Spinal cord (tissue), 10 donors: Measurements from ENCODE around the gene WWC2. TPM values are rescaled to one million over a fixed set of nuclear protein-coding genes. Genes with fewer than 3 reads are reported as not detected.

Source experiments
- DNase-seq, 6 donors: peaks; one replicate each; pipeline versions ENCODE4 v3.0.0 to v3.0.0-alpha.2; 2013 to 2015; ENCODE audit warnings: low spot score in 6 of 6, low read depth in 4 of 6
- H3K27ac ChIP-seq: one replicate; pipeline ENCODE4 v1.5.1; 2013; ENCODE audit warnings: low read depth, low read length, control low read depth
- H3K27me3 ChIP-seq: one replicate; pipeline ENCODE4 v1.6.1; 2013; ENCODE audit warnings: low read length; ENCODE audit not compliant: control insufficient read depth, insufficient read depth
- H3K36me3 ChIP-seq: one replicate; pipeline ENCODE4 v1.6.1; 2013; ENCODE audit warnings: low read length; ENCODE audit not compliant: control insufficient read depth, insufficient read depth
- H3K4me1 ChIP-seq: one replicate; pipeline ENCODE4 v1.6.1; 2013; ENCODE audit warnings: low read length; ENCODE audit not compliant: control insufficient read depth, insufficient read depth
- H3K4me3 ChIP-seq: one replicate; pipeline ENCODE4 v1.5.1; 2013; ENCODE audit warnings: low read depth, low read length, control low read depth
- H3K9me3 ChIP-seq: one replicate; pipeline ENCODE4 v1.6.1; 2013; ENCODE audit warnings: low read length; ENCODE audit not compliant: control insufficient read depth, insufficient read depth
- WGBS: methylation state at CpG from one replicate; pipeline ENCODE4 v1.1.5; 2013; ENCODE audit warnings: missing lambda C conversion rate; ENCODE audit not compliant: insufficient coverage; 5-methylcytosine and 5-hydroxymethylcytosine counted together
- polyA plus RNA-seq, 2 donors: library from polyadenylated mRNA; unstranded; fragments of 120-200 nt; gene quantifications; one replicate each; pipeline ENCODE4 v1.2.1, GENCODE V29; 2013; ENCODE audit not compliant: insufficient read length in 2 of 2
- total RNA-seq, 2 donors: library from RNA; depleted of rRNA in 1 of 2; stranded (reverse); fragments of 120-200 nt in 1 of 2; fragments of >200 nt in 1 of 2; gene quantifications; one replicate each; pipeline versions ENCODE4 v1.2.3 to v1.2.4, GENCODE V29; 2013 to 2014
- donor health status: healthy.

The WWC2 gene
- total and polyA plus RNA-seq, 4 donors: 19.0 to 33.4 (median 25.9) TPM

- no peak overlapping the region for H3K4me3 ChIP-seq
- H3K36me3 ChIP-seq: no peaks in the 10 kb centered on the region
- peaks cover 7% of the 10 kb centered on the region for H3K27me3 ChIP-seq
- DNase-seq: peak in 1 of 6 donors; percentile 46
- 42% methylated on average over 4 of the region's 4 CpGs for WGBS
- peaks cover 11% of the 10 kb centered on the region for H3K4me1 ChIP-seq
- no peaks in the 10 kb centered on the region for H3K9me3 ChIP-seq
- H3K27ac ChIP-seq: no peak overlapping the region
These were observed 246.2 kb downstream of the WWC2 start for GRCh38 chr4:183345261-183345660.

GRCh38 chr4:183347146-183347545, 248.1 kb downstream of the WWC2 start:
- 85% methylated on average over 8 of the region's 8 CpGs for WGBS
- no peak for DNase-seq
- no peaks in the 10 kb centered on the region for H3K9me3 ChIP-seq
- no peaks in the 10 kb centered on the region for H3K36me3 ChIP-seq
- peaks cover 11% of the 10 kb centered on the region for H3K4me1 ChIP-seq
- peaks cover 7% of the 10 kb centered on the region for H3K27me3 ChIP-seq
- H3K27ac ChIP-seq: no peak overlapping the region
- no peak overlapping the region for H3K4me3 ChIP-seq

- Histone ChIP-seq H3K9me3 (no peaks in the 10 kb centered on the region), H3K4me1 (peaks cover 7% of the 10 kb centered on the region), H3K27me3 (peaks cover 6% of the 10 kb centered on the region), H3K36me3 (no peaks in the 10 kb centered on the region), H3K4me3 (no peak overlapping the region), H3K27ac (no peak overlapping the region)
- DNase-seq: no peak
- 78% methylated on average over 3 of the region's 4 CpGs for WGBS
These were observed 248.5 kb downstream of the WWC2 start for GRCh38 chr4:183347566-183347965.

- Histone ChIP-seq H3K4me3 (no peak overlapping the region), H3K4me1 (peaks cover 2% of the 10 kb centered on the region), H3K27me3 (peaks cover under 1% of the 10 kb centered on the region), H3K27ac (no peak overlapping the region), H3K9me3 (no peaks in the 10 kb centered on the region), H3K36me3 (no peaks in the 10 kb centered on the region)
- DNase-seq: no peak
- 97% methylated on average over 10 of the region's 12 CpGs for WGBS
These were observed 249.1 kb downstream of the WWC2 start for GRCh38 chr4:183348136-183348535.

- no peaks in the 10 kb centered on the region for H3K4me1 ChIP-seq
- H3K27ac ChIP-seq: no peak overlapping the region
- WGBS: 89% methylated on average over 8 of the region's 17 CpGs
- H3K36me3 ChIP-seq: no peaks in the 10 kb centered on the region
- no peak for DNase-seq
- no peak overlapping the region for H3K4me3 ChIP-seq
- H3K27me3 ChIP-seq: no peaks in the 10 kb centered on the region
- no peaks in the 10 kb centered on the region for H3K9me3 ChIP-seq
These were observed 249.9 kb downstream of the WWC2 start for GRCh38 chr4:183348706-183349659.

GRCh38 chr4:183349673-183350072, 250.6 kb downstream of the WWC2 start:
- Histone ChIP-seq H3K27me3 (no peaks in the 10 kb centered on the region), H3K27ac (no peak overlapping the region), H3K9me3 (no peaks in the 10 kb centered on the region), H3K36me3 (no peaks in the 10 kb centered on the region), H3K4me3 (no peak overlapping the region), H3K4me1 (no peaks in the 10 kb centered on the region)
- WGBS: 93% methylated on average over 8 of the region's 9 CpGs
- peak in 1 of 6 donors; percentile 5 for DNase-seq

GRCh38 chr4:183350317-183351071, 251.4 kb downstream of the WWC2 start:
- Histone ChIP-seq H3K36me3 (no peaks in the 10 kb centered on the region), H3K27ac (no peak overlapping the region), H3K9me3 (no peaks in the 10 kb centered on the region), H3K27me3 (no peaks in the 10 kb centered on the region), H3K4me1 (no peaks in the 10 kb centered on the region), H3K4me3 (no peak overlapping the region)
- 85% methylated on average over 16 of the region's 17 CpGs for WGBS
- DNase-seq: no peak

GRCh38 chr4:183352546-183352945, 253.5 kb downstream of the WWC2 start:
- Histone ChIP-seq H3K27me3 (no peaks in the 10 kb centered on the region), H3K9me3 (no peaks in the 10 kb centered on the region), H3K4me3 (no peak overlapping the region), H3K36me3 (no peaks in the 10 kb centered on the region), H3K4me1 (no peaks in the 10 kb centered on the region), H3K27ac (no peak overlapping the region)
- WGBS: 100% methylated on average over 3 of the region's 5 CpGs
- DNase-seq: no peak

GRCh38 chr4:183353557-183353956, 254.5 kb downstream of the WWC2 start:
- no peak overlapping the region for H3K27ac ChIP-seq
- WGBS: 100% methylated on average over 3 of the region's 8 CpGs
- H3K9me3 ChIP-seq: no peaks in the 10 kb centered on the region
- DNase-seq: no peak
- H3K4me3 ChIP-seq: no peak overlapping the region
- H3K27me3 ChIP-seq: peaks cover 2% of the 10 kb centered on the region
- no peaks in the 10 kb centered on the region for H3K4me1 ChIP-seq
- H3K36me3 ChIP-seq: no peaks in the 10 kb centered on the region
